ENCODE data around the gene PAK4. TPM values are rescaled to one million over a fixed set of nuclear protein-coding genes. Genes with fewer than 3 reads are reported as not detected.
A peak's percentile ranks its signal among the peaks of the same experiment; 100 is the strongest.

The PAK4 gene
- polyA plus RNA-seq, 1 donor (not counting 4 experiments of a cell fraction or from before 2014, with no cell fraction given) = 11.2 TPM

DNA sequence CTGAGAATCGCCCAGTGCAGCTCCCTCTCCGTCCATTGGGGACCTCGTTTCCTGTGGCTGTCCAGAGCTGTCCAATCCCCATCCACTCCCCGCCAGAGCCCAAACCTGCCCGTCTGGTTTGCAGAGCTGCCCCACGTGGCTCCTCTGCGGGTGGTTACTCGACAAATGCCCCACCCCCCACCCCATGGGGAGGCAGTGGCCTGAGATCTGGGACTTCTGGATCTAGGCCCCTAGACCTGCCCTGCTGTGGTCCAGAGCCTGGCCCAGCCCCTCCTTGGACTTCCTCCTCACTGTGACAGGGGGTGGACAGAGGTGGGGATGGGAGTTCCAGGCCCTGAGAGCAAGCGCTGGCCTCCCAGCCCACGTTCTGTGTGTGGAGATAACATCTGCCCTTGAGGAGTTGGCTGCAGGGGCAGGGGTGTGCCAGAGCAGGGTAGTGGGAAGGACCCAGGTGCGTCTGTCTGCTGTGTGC lies 29.1 kb downstream of the PAK4 start:
- Histone ChIP-seq H3K4me2 (ENCODE audit: control insufficient read depth, extremely low read depth, insufficient read depth, low read depth, low read length) (peak overlapping the region; percentile 37), H3K79me2 (ENCODE audit: control insufficient read depth, insufficient read depth, low read length) (peaks cover 63% of the 10 kb centered on the region), H3K9me1 (ENCODE audit: control insufficient read depth, extremely low read depth, insufficient read depth, low read length) (peaks cover 4% of the 10 kb centered on the region), H4K20me1 (ENCODE audit: control insufficient read depth, extremely low read depth, insufficient read depth, low read length) (no peaks in the 10 kb centered on the region), H3K9ac (ENCODE audit: control insufficient read depth, extremely low read depth, insufficient read depth, low read length) (peak overlapping the region; percentile 52), H3K27ac (ENCODE audit: control insufficient read depth, insufficient read depth, low read length) (peak overlapping the region; percentile 63), H3K9me3 (ENCODE audit: control insufficient read depth, low read depth, low read length) (no peaks in the 10 kb centered on the region), H3K27me3 (ENCODE audit: control insufficient read depth, extremely low read depth, insufficient read depth, low read length) (no peaks in the 10 kb centered on the region), H2AFZ (ENCODE audit: control insufficient read depth, low read length) (no peak overlapping the region), H3K36me3 (ENCODE audit: control insufficient read depth in 2 of 2, extremely low read depth in 1 of 2, insufficient read depth in 2 of 2, low read length in 2 of 2) (no peaks in the 10 kb centered on the region), H3K4me3 (ENCODE audit: control insufficient read depth in 2 of 3, extremely low read depth in 1 of 3, insufficient read depth in 2 of 3, low read depth in 1 of 3, low read length in 3 of 3) (peak overlapping the region in 2 of 3 experiments; percentile 19 to 34), H3K4me1 (ENCODE audit: control insufficient read depth, extremely low read depth, insufficient read depth, low read length) (peaks cover 33% of the 10 kb centered on the region)
- no peak for DNase-seq (ENCODE audit: low read depth, low spot score)
- no peak for TF ChIP-seq EZH2 (IDR thresholded peaks at IDR 0.05; ENCODE audit: low read length)
- TF ChIP-seq, protein P1, sequence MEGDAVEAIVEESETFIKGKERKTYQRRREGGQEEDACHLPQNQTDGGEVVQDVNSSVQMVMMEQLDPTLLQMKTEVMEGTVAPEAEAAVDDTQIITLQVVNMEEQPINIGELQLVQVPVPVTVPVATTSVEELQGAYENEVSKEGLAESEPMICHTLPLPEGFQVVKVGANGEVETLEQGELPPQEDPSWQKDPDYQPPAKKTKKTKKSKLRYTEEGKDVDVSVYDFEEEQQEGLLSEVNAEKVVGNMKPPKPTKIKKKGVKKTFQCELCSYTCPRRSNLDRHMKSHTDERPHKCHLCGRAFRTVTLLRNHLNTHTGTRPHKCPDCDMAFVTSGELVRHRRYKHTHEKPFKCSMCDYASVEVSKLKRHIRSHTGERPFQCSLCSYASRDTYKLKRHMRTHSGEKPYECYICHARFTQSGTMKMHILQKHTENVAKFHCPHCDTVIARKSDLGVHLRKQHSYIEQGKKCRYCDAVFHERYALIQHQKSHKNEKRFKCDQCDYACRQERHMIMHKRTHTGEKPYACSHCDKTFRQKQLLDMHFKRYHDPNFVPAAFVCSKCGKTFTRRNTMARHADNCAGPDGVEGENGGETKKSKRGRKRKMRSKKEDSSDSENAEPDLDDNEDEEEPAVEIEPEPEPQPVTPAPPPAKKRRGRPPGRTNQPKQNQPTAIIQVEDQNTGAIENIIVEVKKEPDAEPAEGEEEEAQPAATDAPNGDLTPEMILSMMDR (optimal IDR thresholded peaks at IDR 0.05 in 1 of 3, IDR thresholded peaks at IDR 0.05 in 1 of 3, conservative IDR thresholded peaks at IDR 0.05 in 1 of 3; ENCODE audit: extremely low read depth in 1 of 3, insufficient read depth in 2 of 3, low read length in 3 of 3) = peak in 2 of 3 experiments; percentile 24 to 25
- FAIRE-seq = peak; percentile 68
- dilution Hi-C loops (cut with MboI; ENCODE audit: extremely low pct_ligation_motif_present, low sequenced_read_pairs) = no loop called here

DNA sequence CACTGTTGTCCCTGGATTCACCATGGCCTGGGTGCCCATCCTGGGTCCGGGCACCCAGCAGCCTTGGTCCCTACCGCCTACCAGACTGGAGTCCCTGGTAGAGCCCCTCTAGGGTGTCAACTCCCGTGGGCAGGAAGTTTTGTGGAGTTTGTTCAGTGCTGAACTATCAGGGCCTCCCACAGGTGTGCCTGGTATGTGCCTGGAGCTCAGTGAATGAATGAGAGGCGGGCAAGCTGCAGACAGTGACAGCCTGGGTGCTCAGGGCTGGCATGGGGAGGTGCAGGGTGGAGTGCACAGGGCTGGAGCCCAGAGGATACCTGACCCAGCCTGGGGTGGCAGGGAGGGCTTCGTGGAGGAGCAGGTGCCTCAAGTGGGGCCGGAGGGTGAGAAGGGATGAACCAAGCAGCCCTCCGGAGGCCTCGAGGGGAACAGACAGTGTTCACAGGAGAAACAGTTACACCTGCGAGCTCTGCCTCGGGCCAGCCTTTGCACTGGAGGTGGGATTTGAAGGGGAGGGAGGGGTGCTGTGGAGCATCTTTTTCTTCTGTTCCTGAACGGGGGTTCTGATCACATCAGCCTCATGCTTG lies 29.6 kb downstream of the PAK4 start:
- DNase-seq (ENCODE audit: low read depth, low spot score) = no peak
- Histone ChIP-seq H4K20me1 (ENCODE audit: control insufficient read depth, extremely low read depth, insufficient read depth, low read length) (no peaks in the 10 kb centered on the region), H3K36me3 (ENCODE audit: control insufficient read depth in 2 of 2, extremely low read depth in 1 of 2, insufficient read depth in 2 of 2, low read length in 2 of 2) (no peaks in the 10 kb centered on the region), H3K27ac (ENCODE audit: control insufficient read depth, insufficient read depth, low read length) (peak overlapping the region; percentile 63), H3K9me1 (ENCODE audit: control insufficient read depth, extremely low read depth, insufficient read depth, low read length) (peaks cover 4% of the 10 kb centered on the region), H3K9me3 (ENCODE audit: control insufficient read depth, low read depth, low read length) (no peaks in the 10 kb centered on the region), H2AFZ (ENCODE audit: control insufficient read depth, low read length) (no peak overlapping the region), H3K4me1 (ENCODE audit: control insufficient read depth, extremely low read depth, insufficient read depth, low read length) (peaks cover 38% of the 10 kb centered on the region), H3K4me3 (ENCODE audit: control insufficient read depth in 2 of 3, extremely low read depth in 1 of 3, insufficient read depth in 2 of 3, low read depth in 1 of 3, low read length in 3 of 3) (peak overlapping the region in 2 of 3 experiments; percentile 19 to 34), H3K79me2 (ENCODE audit: control insufficient read depth, insufficient read depth, low read length) (peaks cover 62% of the 10 kb centered on the region), H3K9ac (ENCODE audit: control insufficient read depth, extremely low read depth, insufficient read depth, low read length) (peak overlapping the region; percentile 52), H3K27me3 (ENCODE audit: control insufficient read depth, extremely low read depth, insufficient read depth, low read length) (no peaks in the 10 kb centered on the region), H3K4me2 (ENCODE audit: control insufficient read depth, extremely low read depth, insufficient read depth, low read depth, low read length) (peak overlapping the region; percentile 37)
- dilution Hi-C loops (cut with MboI; ENCODE audit: extremely low pct_ligation_motif_present, low sequenced_read_pairs) = no loop called here
- FAIRE-seq = no peak
- TF ChIP-seq, protein P1 (optimal IDR thresholded peaks at IDR 0.05 in 1 of 3, IDR thresholded peaks at IDR 0.05 in 1 of 3, conservative IDR thresholded peaks at IDR 0.05 in 1 of 3; ENCODE audit: extremely low read depth in 1 of 3, insufficient read depth in 2 of 3, low read length in 3 of 3) = no peak
- no peak for TF ChIP-seq EZH2 (IDR thresholded peaks at IDR 0.05; ENCODE audit: low read length)
